ENCODE measurements around the gene SPIN4. TPM values are rescaled to one million over a fixed set of nuclear protein-coding genes. Genes with fewer than 3 reads are reported as not detected.

SPIN4 gene
- total RNA-seq, 1 donor from 2014 or later = 20.0 TPM

- H3K36me3 ChIP-seq = no peaks in the 10 kb centered on the region
- ATAC-seq (no peak), DNase-seq (no peak)
- H3K4me1 ChIP-seq = no peaks in the 10 kb centered on the region
- no peaks in the 10 kb centered on the region for H3K27me3 ChIP-seq
- H3K4me3 ChIP-seq = no peak overlapping the region
- intact Hi-C loops (cut with DNase I) = no loop called here
- TF ChIP-seq CTCF (IDR thresholded peaks at IDR 0.05) = no peak
- no peak overlapping the region for H3K27ac ChIP-seq
- no peaks in the 10 kb centered on the region for H3K9me3 ChIP-seq
These were observed 23.3 kb downstream of the SPIN4 start for GRCh38 chrX:63327788-63328187.

- ATAC-seq (no peak), DNase-seq (no peak)
- Histone ChIP-seq H3K36me3 (no peaks in the 10 kb centered on the region), H3K9me3 (no peaks in the 10 kb centered on the region), H3K4me1 (no peaks in the 10 kb centered on the region), H3K27ac (no peak overlapping the region), H3K4me3 (no peak overlapping the region), H3K27me3 (no peaks in the 10 kb centered on the region)
- TF ChIP-seq CTCF (IDR thresholded peaks at IDR 0.05) = no peak
- intact Hi-C loops (cut with DNase I) = no loop called here
These were observed 51.5 kb downstream of the SPIN4 start for GRCh38 chrX:63299596-63299995.
